Neuronal stem cell (in vitro differentiated cells): ENCODE results near the gene PFDN1.

Source experiments
- DNase-seq: peaks from one replicate; pipeline ENCODE4 v3.0.0-alpha.2; 2013; ENCODE audit warnings: low spot score
- H2AFZ ChIP-seq: one replicate; pipeline ENCODE4 v1.6.1; 2013; ENCODE audit warnings: mild to moderate bottlenecking, low read length, inconsistent platforms
- H2AK5ac ChIP-seq: 2 replicates; pipeline ENCODE4 v1.6.1; 2013; ENCODE audit warnings: low read depth, mild to moderate bottlenecking, inconsistent platforms, low read length, moderate library complexity, mixed read lengths
- H2BK120ac ChIP-seq: 2 replicates; pipeline ENCODE4 v1.6.1; 2013; ENCODE audit warnings: low read depth, mild to moderate bottlenecking, inconsistent platforms, low read length, moderate library complexity, mixed read lengths
- H2BK12ac ChIP-seq: one replicate; pipeline ENCODE4 v1.6.1; 2013; ENCODE audit warnings: low read length, inconsistent platforms
- H2BK15ac ChIP-seq: 2 replicates; pipeline ENCODE4 v1.6.1; 2013; ENCODE audit warnings: mild to moderate bottlenecking, low read length, inconsistent platforms, mixed read lengths
- H2BK5ac ChIP-seq: one replicate; pipeline ENCODE4 v1.6.1; 2013; ENCODE audit warnings: inconsistent platforms, mild to moderate bottlenecking, low read length, moderate library complexity
- H3K14ac ChIP-seq: one replicate; pipeline ENCODE4 v1.6.1; 2013; ENCODE audit warnings: low read length, inconsistent platforms
- H3K18ac ChIP-seq: 2 replicates; pipeline ENCODE4 v1.6.1; 2013; ENCODE audit warnings: low read length, inconsistent platforms
- H3K23ac ChIP-seq: 2 replicates; pipeline ENCODE4 v1.6.1; 2013; ENCODE audit warnings: low read depth, mild to moderate bottlenecking, mixed read lengths, low read length, inconsistent platforms; ENCODE audit not compliant: poor library complexity
- H3K27ac ChIP-seq: replicated peaks from 3 replicates; pipeline ENCODE4 v1.5.1; 2013; ENCODE audit warnings: low read length, inconsistent platforms
- H3K27me3 ChIP-seq, 3 experiments: 2 replicates each; pipeline ENCODE4 v1.6.1; 2013; ENCODE audit warnings: low read length in 3 of 3, mild to moderate bottlenecking in 2 of 3, inconsistent platforms in 1 of 3, low read depth in 1 of 3, mixed read lengths in 1 of 3, moderate library complexity in 1 of 3; ENCODE audit not compliant: control insufficient read depth in 3 of 3, insufficient read depth in 3 of 3
- H3K36me3 ChIP-seq, 2 donors: replicated peaks in 1 of 2; 2 replicates each; pipeline ENCODE4 v1.6.1; 2013; ENCODE audit warnings: low read length in 2 of 2; ENCODE audit not compliant: control insufficient read depth in 2 of 2, insufficient read depth in 2 of 2
- H3K4ac ChIP-seq: 2 replicates; pipeline ENCODE4 v1.6.1; 2013; ENCODE audit warnings: inconsistent platforms, mild to moderate bottlenecking, low read length, moderate library complexity
- H3K4me1 ChIP-seq, 2 donors: 1 replicate in 1 of 2; 2 replicates in 1 of 2; pipeline ENCODE4 v1.6.1; 2013; ENCODE audit warnings: low read length in 2 of 2, low read depth in 1 of 2; ENCODE audit not compliant: control insufficient read depth in 2 of 2, insufficient read depth in 1 of 2
- H3K4me2 ChIP-seq: one replicate; pipeline ENCODE4 v1.6.1; 2013; ENCODE audit warnings: mild to moderate bottlenecking, low read length, inconsistent platforms; ENCODE audit not compliant: insufficient read depth, poor library complexity, severe bottlenecking
- H3K4me3 ChIP-seq, 2 donors: 2 replicates each; pipeline ENCODE4 v1.5.1; 2013; ENCODE audit warnings: low read length in 2 of 2, mild to moderate bottlenecking in 2 of 2, inconsistent platforms in 1 of 2, moderate library complexity in 1 of 2
- H3K79me1 ChIP-seq: one replicate; pipeline ENCODE4 v1.6.1; 2013; ENCODE audit warnings: low read depth, mild to moderate bottlenecking, inconsistent platforms, low read length, moderate library complexity
- H3K9ac ChIP-seq: one replicate; pipeline ENCODE4 v1.6.1; 2013; ENCODE audit warnings: mild to moderate bottlenecking, low read depth, low read length, inconsistent platforms; ENCODE audit not compliant: poor library complexity
- H3K9me3 ChIP-seq, 2 donors: replicated peaks in 1 of 2; 2 replicates each; pipeline versions ENCODE3 to v1.6.1; 2013; ENCODE audit warnings: low read length in 2 of 2, mild to moderate bottlenecking in 2 of 2, inconsistent platforms in 1 of 2, low read depth in 1 of 2, mixed read lengths in 1 of 2, moderate library complexity in 1 of 2; ENCODE audit not compliant: control insufficient read depth in 2 of 2, insufficient read depth in 1 of 2
- H4K8ac ChIP-seq: one replicate; pipeline ENCODE4 v1.6.1; 2013; ENCODE audit warnings: low read depth, mild to moderate bottlenecking, inconsistent platforms, low read length, moderate library complexity
- H4K91ac ChIP-seq: one replicate; pipeline ENCODE4 v1.6.1; 2013; ENCODE audit warnings: low read length, low read depth, mild to moderate bottlenecking, inconsistent platforms; ENCODE audit not compliant: poor library complexity
- WGBS, 2 donors: extraction: QIAGEN DNeasy Blood & Tissue Kit; methylation state at CpG; one replicate each; pipeline ENCODE4 v1.1.7; 2013; ENCODE audit warnings: missing lambda C conversion rate in 2 of 2, mixed read lengths in 1 of 2; ENCODE audit not compliant: insufficient read length in 2 of 2, insufficient replicate concordance in 1 of 2; ENCODE audit errors: extremely low coverage in 2 of 2; 5-methylcytosine and 5-hydroxymethylcytosine counted together

Gene PFDN1

DNA sequence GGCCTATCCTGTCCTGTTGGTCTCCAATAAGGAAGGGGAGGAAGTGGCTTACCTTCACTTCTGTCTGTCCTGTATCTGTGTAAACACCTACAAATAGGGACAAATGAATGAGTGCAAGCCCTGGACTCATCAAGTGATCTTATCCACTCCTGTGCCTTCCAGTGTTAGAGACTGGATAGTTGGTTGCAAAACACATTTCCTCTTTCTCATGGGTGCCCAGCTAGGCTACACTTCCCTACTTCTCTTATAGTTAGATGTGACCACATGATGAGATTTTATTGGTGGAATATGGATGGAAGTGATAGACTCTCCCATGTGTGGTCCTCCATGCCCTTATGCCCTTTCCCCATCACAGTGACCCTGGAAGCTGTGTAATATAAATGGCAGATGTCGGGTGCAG lies 16.9 kb upstream of the PFDN1 start:
- no peak overlapping the region for H3K4ac ChIP-seq

DNA sequence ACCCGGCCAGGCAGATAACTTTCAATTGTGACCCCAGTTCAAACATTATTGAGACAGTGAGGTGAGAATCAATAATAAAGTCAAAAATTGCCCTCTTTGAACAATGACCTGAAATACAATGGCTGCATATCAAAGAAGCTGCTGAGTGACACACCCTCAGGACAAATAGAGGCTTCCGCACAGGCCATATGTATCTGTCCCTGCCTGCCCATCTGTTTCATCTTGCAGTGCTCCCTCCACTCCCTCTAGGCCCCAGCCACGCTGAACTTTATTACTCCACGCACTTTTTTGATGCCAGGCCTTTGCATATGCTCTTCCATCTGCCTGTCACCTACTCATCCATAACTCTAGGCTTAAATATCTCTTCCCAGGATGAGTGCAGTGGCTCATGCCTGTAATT lies 15.9 kb upstream of the PFDN1 start:
- no peak overlapping the region for H3K27ac ChIP-seq
- H3K4ac ChIP-seq, result peak overlapping the region; percentile 69
- H3K4me1 ChIP-seq, result peaks cover 8 to 11% of the 10 kb centered on the region in 2 donors
- H3K4me2 ChIP-seq, result no peak overlapping the region
- no CpG with 5 or more reads among the region's 4 CpGs for WGBS, 2 donors
- H3K9ac ChIP-seq, result no peak overlapping the region
- no peaks in the 10 kb centered on the region for H3K79me1 ChIP-seq
- no peak overlapping the region for H3K23ac ChIP-seq
- H3K9me3 ChIP-seq, result no peaks in the 10 kb centered on the region
- H3K18ac ChIP-seq, result no peak overlapping the region
- H2AFZ ChIP-seq, result no peak overlapping the region
- no peak overlapping the region for H4K8ac ChIP-seq
- no peak overlapping the region for H2AK5ac ChIP-seq
- no peak overlapping the region for H4K91ac ChIP-seq
- H2BK120ac ChIP-seq, result no peak overlapping the region
- H3K27me3 ChIP-seq, result no peaks in the 10 kb centered on the region
- H2BK5ac ChIP-seq, result no peak overlapping the region
- no peaks in the 10 kb centered on the region for H3K36me3 ChIP-seq
- H2BK15ac ChIP-seq, result no peak overlapping the region
- no peak overlapping the region for H3K14ac ChIP-seq
- H3K4me3 ChIP-seq, result no peak overlapping the region
- no peak for DNase-seq
- H2BK12ac ChIP-seq, result no peak overlapping the region

More for the DNA sequence above, 16.9 kb upstream of the PFDN1 start:
- H3K23ac ChIP-seq, result no peak overlapping the region
- no peak overlapping the region for H2BK5ac ChIP-seq
- H3K27me3 ChIP-seq, result no peaks in the 10 kb centered on the region
- H3K18ac ChIP-seq, result no peak overlapping the region
- H2BK12ac ChIP-seq, result no peak overlapping the region
- no peak overlapping the region for H3K4me3 ChIP-seq
- no peak overlapping the region for H3K4me2 ChIP-seq
- no peak overlapping the region for H4K91ac ChIP-seq
- no peak for DNase-seq
- no peak overlapping the region for H2BK120ac ChIP-seq
- no peak overlapping the region for H4K8ac ChIP-seq
- H3K36me3 ChIP-seq, result no peaks in the 10 kb centered on the region
- WGBS, 2 donors, result no CpG with 5 or more reads among the region's 1 CpG
- H2AK5ac ChIP-seq, result no peak overlapping the region
- no peaks in the 10 kb centered on the region for H3K9me3 ChIP-seq
- H3K79me1 ChIP-seq, result no peaks in the 10 kb centered on the region
- H2AFZ ChIP-seq, result no peak overlapping the region
- H2BK15ac ChIP-seq, result no peak overlapping the region
- H3K14ac ChIP-seq, result no peak overlapping the region
- no peak overlapping the region for H3K9ac ChIP-seq
- H3K4me1 ChIP-seq, result peaks cover 14 to 22% of the 10 kb centered on the region in 2 donors
- H3K27ac ChIP-seq, result no peak overlapping the region

DNA sequence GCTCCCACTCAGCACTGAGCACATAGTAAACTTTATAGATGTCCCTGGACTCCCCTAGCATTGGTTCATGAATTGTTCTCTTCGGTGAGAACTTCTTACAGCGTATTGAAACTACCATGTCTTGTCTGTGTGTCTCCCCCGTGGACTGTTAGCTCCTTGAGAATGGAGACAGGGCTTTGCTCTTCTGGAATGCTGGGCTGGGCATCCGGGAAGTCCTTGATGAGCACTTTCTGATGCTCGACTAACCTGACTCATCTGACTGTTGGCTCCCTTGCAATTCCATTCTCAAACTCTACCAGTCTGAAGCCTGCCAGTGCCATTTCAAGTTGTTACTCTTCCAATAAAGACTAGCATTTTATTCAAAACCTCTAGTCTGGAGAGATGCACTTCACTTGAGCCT lies 15.0 kb upstream of the PFDN1 start:
- H3K27ac ChIP-seq, result no peak overlapping the region

DNA sequence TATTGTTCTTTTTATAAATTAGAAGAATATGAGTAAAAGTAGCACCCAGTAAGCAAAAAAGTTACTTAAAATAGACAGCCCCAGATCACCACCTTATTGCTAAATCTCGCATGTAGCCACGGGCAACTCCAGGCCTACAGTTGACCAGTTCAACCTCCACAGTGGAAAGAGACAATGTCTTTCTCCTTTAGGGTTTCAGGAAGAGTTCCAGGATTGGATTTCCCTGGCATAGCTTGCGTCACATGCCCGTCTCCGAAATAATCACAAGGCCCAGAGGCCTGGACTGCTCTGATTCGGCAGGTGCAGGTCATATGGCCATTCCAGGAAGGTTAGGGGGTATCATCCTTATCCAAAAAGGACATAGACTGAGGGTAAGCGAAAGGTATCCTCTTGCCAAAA lies 9.9 kb upstream of the PFDN1 start:
- H2BK12ac ChIP-seq, result no peak overlapping the region
- H3K14ac ChIP-seq, result no peak overlapping the region
- no peak overlapping the region for H3K4me3 ChIP-seq
- no peaks in the 10 kb centered on the region for H3K27me3 ChIP-seq
- no peak overlapping the region for H3K4ac ChIP-seq
- no CpG with 5 or more reads among the region's 7 CpGs for WGBS, 2 donors
- no peak overlapping the region for H3K27ac ChIP-seq
- H2AK5ac ChIP-seq, result no peak overlapping the region
- no peak for DNase-seq
- H4K8ac ChIP-seq, result no peak overlapping the region
- no peak overlapping the region for H3K4me2 ChIP-seq
- H3K79me1 ChIP-seq, result no peaks in the 10 kb centered on the region
- H2BK5ac ChIP-seq, result no peak overlapping the region
- H3K4me1 ChIP-seq, result peaks cover 1 to 18% of the 10 kb centered on the region in 2 donors
- H2AFZ ChIP-seq, result peak overlapping the region; percentile 70
- no peak overlapping the region for H3K18ac ChIP-seq
- no peak overlapping the region for H3K23ac ChIP-seq
- H3K9me3 ChIP-seq, result no peaks in the 10 kb centered on the region
- no peak overlapping the region for H2BK15ac ChIP-seq
- H2BK120ac ChIP-seq, result no peak overlapping the region
- no peak overlapping the region for H4K91ac ChIP-seq
- H3K9ac ChIP-seq, result no peak overlapping the region
- no peaks in the 10 kb centered on the region for H3K36me3 ChIP-seq

More for the DNA sequence above, 15.0 kb upstream of the PFDN1 start:
- H3K4me2 ChIP-seq, result no peak overlapping the region
- H4K8ac ChIP-seq, result no peak overlapping the region
- H2BK15ac ChIP-seq, result no peak overlapping the region
- no peak overlapping the region for H2BK120ac ChIP-seq
- no peak overlapping the region for H2AFZ ChIP-seq
- no peak overlapping the region for H3K23ac ChIP-seq
- H3K18ac ChIP-seq, result no peak overlapping the region
- H2AK5ac ChIP-seq, result no peak overlapping the region
- H3K4me3 ChIP-seq, result no peak overlapping the region
- H4K91ac ChIP-seq, result no peak overlapping the region
- no peaks in the 10 kb centered on the region for H3K9me3 ChIP-seq
- H3K14ac ChIP-seq, result no peak overlapping the region
- DNase-seq, result no peak
- no peak overlapping the region for H3K4ac ChIP-seq
- no peak overlapping the region for H3K9ac ChIP-seq
- H3K27me3 ChIP-seq, result no peaks in the 10 kb centered on the region
- no CpG with 5 or more reads among the region's 5 CpGs for WGBS, 2 donors
- H3K36me3 ChIP-seq, result no peaks in the 10 kb centered on the region
- no peaks in the 10 kb centered on the region for H3K79me1 ChIP-seq
- H3K4me1 ChIP-seq, result peaks cover under 1 to 2% of the 10 kb centered on the region in 2 donors
- no peak overlapping the region for H2BK12ac ChIP-seq
- H2BK5ac ChIP-seq, result no peak overlapping the region
